Stimulated activated CD4-positive, alpha-beta T cell treated with anti-CD3 and anti-CD28 coated beads, TNF-alpha, amount 100 ng/mL, for 1 hour (primary cell): ENCODE measurements around the gene LRRFIP1.

Experiments
- DNase-seq, 3 donors: peaks; one replicate each; pipeline ENCODE4 v3.0.0-alpha.2; 2020; ENCODE audit warnings: low read depth in 3 of 3, low spot score in 1 of 3

LRRFIP1 gene

DNA sequence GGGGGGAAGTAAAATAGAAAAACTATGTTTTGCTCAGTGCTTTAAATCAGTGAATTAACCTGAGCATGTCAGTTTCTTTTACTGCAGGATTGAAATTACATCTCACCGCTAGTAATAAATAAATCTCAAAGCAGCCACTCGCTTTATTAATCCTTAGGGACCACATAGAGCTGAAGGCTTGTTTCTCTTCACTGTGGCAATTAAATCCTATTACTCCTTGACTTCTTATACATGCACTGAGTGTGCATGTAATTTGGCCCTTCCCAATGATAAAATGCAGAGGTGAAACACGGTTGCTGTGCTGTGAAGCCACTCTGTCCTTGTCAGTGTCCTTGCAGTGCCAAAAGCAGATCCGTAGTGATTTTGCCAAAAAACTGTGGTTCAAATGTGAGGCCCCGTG lies 94.1 kb downstream of the LRRFIP1 start:
- no peak for DNase-seq

DNA sequence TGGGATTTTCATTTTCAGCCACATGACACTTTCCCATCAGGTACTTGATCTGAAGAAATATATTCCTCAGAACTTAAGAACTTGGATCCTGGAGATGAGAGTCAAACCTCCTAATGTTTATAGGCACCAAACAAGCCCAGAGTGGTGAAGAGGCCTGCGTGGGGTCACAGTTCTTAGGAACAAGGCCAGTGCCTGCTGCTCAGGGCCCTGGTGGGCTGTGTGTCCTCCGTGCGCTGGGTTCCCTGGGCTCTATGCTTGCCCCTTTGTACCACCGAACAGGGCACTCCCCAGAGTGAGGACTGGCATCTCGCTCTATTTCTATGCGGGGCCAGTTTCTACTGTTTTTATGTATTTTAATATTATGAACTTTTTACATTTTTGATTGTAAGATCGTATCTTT lies 95.2 kb downstream of the LRRFIP1 start:
- no peak for DNase-seq

DNA sequence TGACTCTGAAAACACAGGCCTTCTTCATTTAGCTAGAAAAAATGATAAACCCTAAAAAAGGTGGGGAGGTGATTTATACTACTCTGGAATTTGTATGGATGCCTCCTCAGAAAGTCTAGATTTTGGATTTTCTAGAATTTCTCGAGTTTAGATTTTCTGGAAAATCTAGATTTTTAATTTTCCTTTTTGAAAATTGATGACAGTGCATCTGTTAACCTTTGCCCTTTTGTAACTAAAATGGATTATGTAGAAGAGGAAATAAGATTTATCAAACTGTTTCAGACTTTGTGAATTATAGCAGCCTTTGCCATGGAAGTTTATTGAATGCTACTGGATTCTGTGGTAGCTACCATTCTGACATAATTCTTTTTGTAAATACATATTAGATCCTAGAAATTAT lies 95.6 kb downstream of the LRRFIP1 start:
- no peak for DNase-seq

DNA sequence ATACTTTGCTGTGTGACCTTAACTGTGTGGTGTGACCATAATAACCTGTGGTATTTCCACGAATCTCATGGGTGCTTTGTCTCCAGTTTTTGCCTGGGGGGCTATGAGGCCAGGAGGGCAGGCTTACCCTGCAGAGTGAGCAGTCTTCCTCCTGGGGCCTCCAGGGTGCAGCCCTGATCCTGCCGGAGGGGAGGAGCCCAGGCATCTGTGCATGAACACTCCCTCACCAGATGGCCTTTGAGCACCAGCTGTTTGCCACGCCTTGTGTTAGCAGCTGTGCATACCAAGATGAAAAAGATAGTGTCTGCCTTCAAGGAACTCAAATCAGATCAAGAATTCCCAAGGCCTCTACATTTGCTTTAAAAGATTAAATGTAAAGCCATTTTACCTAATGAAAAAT lies 96.2 kb downstream of the LRRFIP1 start:
- DNase-seq = no peak

DNA sequence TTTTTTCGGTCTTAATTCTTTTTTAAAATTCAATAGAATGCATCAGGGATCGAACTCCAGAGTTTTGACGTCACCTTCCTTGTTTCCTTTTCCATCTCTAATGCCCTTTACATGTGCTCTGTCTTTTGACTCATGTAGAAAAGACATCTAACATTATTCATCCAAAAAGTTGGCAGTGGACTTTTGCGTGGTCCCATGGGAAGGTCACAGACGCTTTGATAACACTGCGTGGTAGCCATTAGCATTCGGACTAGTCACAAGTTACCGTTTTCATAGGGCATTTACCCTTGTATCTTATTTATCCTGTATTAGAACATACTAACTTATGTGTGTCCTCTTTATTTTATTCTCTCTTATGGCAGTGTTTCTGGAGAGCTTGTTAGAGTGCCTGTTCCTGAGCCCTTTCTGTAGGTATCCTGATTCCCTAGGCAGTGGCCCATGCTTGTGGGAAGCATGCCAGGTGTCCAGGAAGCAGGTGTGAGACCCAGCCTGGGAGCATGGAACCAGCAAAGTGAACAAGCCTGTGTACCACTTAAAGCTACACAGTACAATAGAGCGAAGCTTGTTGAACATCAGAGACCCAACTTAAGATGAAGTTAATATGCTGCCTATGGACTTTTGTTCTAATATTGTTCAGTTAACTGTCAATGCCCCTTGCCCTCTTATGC lies 97.6 kb downstream of the LRRFIP1 start:
- no peak for DNase-seq

DNA sequence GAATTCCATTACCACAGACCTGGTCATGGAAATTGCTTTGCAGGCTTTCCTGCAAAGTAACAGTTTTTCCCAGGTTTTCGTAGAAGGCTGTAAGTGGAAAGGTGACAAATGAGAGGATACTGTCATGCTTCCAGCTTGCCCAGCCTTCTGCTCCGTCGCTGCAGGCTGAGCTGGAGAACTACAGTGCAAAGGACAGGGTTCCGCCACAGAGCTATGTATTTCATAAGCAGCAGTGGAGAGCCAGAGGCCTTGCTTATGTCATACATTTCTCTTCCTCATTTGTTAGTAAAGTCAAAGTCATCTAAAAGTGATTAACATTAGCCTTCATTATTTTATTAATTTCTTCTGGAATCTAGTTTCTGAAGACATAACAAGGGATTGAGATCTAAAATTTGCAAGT lies 98.3 kb downstream of the LRRFIP1 start:
- no peak for DNase-seq

DNA sequence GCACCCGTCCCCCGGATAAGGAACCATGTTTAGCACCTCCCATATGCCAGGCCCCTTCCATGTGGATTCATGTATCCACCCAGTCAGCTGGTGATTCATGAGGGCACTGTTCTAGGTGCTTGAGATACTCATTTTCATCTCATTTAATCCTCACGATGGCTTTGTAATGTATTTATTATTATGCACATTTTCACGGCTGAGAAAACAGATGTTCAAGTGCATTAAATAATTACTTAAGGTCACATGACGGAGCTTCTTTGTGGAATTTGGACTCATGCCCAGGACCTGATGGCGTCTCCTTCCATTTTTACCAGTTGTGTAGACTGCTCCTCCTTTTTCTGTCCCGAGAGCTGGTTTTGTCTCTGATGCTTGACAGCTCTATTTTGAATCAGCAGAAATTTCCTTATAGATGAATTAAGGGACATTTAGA lies 99.0 kb downstream of the LRRFIP1 start:
- DNase-seq = no peak

DNA sequence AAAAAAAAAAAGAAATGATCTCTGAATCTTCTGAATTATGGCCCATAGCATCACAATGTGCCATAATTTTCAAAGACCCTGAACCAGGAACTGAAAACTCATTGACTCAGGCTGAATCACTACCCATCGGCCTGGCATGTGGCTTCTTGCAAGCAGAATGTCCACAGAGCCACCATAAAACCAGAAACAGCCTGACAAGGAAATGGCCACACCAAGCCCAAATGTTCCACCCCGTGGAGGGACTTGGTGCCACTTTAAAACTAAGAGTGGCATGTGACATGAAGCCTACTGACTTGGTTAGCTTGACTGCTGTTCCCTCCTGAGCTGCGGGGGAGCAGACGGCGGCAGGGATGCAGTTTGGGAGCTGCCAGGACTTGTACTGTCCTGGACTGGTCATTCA lies 100.0 kb downstream of the LRRFIP1 start:
- no peak for DNase-seq

DNA sequence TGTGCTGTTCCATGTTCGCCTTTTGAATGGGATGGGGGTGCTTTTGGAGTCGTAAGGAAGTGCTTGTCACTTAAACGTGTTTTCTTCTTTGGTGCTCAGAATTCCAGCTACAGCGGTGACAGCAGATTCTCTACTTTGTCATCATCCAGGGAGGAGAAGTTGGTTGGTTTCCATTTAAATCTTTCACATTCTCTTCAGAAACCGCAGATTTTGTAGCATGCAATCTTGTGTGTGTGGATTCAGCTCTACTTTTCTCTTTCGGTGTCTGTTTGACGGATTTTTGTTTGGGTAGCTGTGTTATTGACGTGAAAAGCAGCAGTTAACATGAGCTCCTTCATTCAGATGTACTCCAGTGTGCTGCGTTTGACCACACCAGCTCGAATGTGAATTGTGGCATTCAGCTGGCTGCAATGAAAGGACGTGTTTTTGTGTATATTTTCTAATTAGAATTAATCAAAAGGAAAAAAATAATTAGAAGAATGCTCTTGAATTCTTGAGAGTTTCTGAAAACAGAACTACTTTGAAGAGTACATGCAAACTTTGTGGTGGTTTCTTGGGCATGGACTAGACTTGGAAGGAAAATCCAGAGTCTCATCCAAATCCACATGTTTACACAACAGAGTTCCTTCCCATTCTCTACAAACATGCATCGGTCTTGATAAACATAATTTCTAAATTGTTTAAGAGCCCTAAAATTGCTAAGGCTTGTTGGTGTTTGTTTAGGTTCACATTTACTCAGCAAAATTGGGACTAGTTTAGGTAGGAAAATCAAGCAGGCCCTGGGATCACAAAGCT lies 102.5 kb downstream of the LRRFIP1 start:
- DNase-seq = no peak

DNA sequence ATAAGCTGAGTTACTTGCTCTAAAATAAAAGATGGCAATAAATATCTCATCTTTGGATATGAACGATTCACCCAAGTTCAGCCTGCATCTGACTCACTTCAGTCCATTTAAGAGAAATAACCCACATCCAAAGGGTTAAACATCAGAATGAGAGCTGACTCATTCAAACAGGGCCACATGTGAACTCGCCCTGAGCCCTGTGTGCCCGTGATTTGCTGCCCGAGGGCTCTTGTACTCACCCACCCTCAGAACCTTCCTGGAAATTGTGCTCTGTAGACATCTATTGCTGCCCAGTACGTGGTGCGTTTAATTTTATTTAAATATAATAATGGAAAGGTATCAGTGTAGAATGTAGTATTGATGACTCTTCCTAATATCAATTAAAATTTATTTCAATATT lies 104.3 kb downstream of the LRRFIP1 start:
- no peak for DNase-seq

DNA sequence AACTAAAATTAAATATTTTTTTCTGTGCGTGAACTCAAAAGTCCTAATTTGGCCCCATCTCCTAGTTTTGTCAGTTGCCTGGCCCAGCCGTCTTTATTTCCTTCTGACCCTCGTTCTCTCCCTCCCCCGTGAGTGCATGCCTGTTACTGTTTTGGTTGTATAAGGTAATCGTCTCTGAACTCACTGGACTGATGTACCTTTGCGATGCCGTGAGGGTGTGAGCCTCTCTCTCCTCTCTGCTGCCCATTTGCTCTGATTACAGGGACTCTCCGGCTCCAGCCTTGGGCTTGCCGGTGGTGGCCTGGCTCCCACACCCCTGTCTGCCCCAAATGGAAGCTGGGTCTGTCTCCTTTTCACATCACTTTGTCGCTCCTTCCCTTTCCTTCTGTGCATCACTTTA lies 104.7 kb downstream of the LRRFIP1 start:
- DNase-seq = no peak

DNA sequence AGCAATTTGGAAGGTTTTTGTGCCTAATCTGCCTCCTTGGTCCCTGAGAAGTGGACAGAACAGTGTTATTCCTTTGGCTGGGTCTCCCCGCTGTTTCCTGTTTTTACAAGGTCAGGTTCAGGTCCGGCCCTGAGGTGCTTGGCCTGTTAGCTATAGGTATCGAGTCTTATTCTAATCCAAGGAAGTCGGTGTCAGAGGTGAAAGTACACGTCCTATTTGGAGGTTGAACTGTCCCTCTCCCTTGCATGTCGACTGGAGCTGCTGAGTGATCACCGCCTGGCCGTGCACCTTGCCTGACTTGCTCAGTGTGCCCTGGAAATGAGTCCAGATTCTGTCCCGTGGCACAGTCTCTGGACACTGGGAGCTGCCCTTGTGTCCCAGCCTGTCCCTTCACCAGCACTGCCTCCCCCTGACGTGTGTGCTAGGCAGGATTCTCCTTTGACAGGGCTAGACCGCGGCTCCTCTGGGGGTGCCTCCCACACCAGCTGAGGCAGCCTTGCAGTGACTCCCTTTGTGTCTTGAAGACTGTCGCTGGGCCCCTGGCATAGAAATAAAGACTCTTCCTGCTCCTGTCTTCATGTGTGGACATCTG lies 105.5 kb downstream of the LRRFIP1 start:
- DNase-seq = no peak

DNA sequence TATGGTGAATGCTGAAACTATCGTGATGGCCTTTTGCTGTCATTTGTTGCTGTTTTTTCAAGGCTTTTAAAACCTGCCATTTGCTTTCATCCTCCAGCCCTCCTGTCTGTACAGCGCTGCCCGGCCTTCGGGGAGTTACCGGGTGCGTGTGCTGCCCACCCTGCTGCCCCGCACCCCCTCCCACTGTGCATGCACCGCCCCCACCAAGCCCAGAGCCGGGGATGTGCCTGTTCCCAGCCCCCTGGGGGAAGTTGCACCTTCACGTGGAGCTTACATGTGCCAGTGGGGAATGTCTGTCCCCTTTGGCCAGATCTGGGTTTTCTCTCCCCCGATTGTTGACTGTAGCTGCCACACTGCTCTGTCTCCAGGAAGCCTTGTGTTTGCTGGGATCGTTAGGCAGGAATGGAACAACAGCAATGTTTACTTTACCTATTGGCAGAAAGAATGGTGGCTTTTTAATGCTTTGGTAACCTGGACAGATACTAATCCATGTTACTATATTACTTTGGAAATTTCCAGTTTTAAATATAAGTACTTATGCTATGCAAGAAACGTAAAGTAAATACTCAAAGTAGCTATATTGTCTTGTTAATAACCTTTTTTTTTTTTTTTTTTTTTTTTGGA lies 106.4 kb downstream of the LRRFIP1 start:
- DNase-seq = no peak

DNA sequence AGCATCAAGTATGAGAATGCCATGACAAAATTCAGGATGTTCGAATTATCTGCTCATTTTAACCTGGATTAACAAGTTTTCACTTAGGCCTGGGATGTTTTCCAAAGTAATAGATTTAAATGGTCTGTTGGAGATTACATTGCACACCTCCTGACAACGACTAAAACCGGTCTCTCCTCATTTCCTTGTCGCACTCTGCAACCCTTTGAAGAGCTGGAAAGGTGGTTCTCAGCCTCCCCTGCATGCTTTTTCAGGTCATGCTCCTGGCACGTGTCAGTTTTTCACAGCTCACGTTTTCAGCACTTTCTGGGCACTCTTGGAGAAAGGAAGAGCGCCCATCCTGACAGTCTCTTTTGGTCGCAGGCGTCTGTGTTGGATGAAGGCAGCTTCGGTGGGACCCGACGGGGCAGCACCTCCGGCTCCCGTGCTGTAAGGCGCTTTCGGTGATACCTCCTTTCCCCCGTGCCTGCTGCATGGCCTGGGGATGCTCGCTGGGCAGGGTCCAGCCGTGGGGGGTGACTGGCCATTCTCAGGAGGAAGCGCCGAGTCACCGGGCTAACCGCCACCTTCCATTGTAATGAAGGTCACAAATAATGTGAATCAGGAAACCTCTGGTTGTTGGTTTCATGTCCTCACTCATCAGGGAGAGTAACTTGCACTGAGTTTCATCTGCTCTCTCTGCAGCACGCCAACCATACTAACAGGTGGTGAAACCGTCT lies 107.7 kb downstream of the LRRFIP1 start:
- no peak for DNase-seq

DNA sequence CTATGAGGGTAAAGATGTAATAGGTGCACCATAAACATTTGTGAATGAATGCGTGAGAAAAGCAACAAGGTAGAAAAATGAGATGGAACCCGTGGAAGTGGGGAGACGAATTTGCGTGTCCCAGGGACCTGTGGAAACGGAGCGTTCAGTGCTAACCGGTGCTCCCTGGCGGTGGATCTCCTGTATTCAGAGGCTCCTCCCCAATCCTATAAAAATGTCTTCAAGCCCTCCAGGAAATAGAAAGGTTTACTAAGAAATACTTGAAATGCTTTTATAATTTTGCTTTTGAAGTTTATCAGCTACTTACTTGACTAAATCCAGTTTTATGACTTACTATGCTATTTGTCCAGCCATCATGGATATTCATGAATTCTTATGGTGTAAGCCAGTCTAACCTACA lies 108.4 kb downstream of the LRRFIP1 start:
- no peak for DNase-seq

DNA sequence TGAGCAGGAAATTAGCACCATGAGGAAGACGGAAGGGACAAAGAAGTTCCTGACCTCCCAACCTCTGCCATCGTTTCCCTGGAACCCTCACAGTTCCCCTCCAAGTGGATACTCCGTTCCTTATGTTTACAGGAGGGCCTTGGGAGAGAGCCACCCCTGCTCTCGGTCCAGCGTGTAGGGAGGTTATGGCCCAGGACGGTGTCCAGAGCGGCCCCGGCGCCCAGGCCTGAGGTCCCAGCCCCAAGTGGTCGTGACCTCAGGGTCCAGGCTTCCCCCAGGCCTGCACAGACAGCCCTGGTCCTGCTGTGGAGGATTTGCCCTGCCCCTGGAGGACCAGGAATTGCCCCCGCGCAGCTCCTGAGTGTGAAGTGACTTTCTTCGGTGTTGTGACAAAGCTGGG lies 109.4 kb downstream of the LRRFIP1 start:
- no peak for DNase-seq

DNA sequence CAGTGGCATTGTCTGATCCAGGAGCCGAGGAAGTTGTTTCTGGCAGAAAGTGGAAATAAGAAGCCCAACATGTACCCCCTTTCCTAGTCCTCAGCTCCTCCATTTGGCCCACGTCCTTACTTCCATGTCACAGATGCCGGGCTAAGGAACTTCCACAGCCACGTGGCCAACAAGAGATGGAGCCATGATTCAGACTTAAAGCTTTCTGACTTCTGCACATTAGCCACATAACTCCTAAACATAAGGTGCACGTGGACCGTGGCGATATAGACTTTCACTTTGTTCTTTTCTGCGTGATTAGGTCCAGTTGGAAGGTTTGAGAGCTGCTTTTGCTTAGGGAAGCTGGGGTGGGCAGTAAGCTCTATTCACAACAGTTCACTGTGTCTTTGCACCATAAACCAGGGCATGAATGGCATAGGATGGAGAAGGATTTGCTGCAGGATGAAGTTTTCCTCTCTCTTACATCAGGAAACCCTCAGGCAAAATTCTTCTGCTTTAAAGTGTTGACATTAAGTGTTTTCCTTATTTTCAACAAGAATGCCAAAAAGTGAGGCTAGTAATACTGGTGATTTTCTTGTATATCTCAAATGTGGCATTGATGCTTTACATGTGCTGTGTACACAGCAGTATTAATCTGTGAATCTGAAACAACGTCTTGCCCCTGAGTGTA lies 109.9 kb downstream of the LRRFIP1 start:
- no peak for DNase-seq

DNA sequence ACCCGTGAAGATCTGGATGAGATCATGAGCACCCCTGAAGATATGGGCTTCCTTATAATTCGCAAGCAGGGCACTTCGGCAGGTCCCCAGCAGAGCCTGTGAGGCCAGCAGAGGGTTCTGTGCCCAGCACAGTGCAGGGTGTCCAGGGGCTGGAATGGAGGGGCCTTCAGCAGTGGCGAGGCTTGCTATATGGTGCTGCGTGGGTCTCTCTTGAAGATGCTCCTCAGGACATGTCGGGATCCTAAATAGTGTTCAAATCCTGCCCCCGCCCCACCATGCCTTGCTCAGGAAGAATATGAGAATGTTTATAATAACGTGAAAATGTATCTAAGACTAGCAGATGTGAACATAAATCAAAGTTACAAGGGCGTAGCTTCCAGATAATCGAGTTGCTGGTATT lies 110.9 kb downstream of the LRRFIP1 start:
- no peak for DNase-seq

DNA sequence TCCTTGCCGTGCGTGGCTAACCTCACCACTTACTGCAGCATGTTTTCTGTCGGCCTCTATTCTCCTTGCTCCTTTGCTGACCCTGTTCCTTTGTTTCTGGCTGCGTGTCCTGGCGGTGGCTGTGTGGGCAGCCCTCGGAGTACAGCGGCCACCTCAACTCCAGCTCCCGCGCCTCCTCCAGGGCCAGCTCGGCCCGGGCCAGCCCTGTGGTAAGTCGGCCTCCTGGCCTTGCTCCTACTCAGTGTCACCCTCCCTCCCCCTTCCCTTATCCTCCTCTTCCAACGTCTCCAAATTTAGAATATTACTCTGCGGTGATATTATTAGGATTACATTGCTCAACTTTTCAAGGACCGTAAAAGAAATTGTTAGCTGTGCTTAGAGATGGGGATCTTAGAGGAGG lies 111.7 kb downstream of the LRRFIP1 start:
- DNase-seq = no peak

DNA sequence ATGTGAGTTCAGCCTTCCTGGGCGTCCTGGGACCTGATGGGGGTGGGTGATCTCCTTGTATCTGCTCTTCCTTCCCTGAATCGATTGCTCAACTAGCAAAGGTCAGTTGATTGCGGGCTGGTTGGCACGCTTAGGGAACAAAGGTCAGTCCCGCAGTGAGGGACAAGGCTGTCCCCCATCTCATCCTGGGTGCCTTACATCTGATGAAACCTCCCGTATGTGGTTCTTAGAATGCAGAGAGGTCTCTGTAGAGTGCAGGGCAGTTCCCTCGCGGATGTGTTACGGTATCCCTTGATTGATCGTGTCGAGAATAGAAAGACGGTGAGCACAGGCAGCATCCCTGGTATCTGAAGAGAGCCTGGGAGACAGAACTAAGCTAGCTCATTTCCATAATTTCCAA lies 114.8 kb downstream of the LRRFIP1 start:
- no peak for DNase-seq

DNA sequence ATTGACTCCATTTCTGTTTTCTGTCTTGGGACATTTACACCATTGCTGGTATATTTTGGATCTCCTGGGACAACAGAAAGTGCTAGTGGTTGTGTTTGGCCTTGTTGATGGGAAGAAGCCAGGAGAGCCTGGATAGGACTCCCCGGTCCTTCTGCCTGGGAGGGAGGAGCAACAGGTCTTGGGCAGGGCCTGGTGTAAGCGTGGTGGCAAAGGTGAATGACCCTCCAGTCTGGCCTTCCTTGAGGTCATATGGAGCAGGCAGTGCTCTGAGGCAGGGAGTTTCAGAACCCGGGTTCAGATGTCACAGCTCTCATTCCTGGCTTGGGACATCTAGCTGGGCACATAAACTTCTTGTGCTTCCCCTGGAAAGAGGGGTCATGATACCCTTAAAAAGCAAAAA lies 115.2 kb downstream of the LRRFIP1 start:
- no peak for DNase-seq
